Testis (tissue), 2 donors: Measurements from ENCODE around the gene SSU72.
"Not testable (repeated sequence)": the region's sequence is repeated elsewhere in the genome, so short reads cannot be mapped to it uniquely, and the experiment has no call there.

Experiments
- CTCF ChIP-seq, 3 experiments: fragments of 450-650 bp in 2 of 3; fragments of 200-600 bp in 1 of 3; sonication (generic) in 1 of 3; IDR thresholded peaks; one replicate each; pipeline ENCODE4 v1.5.1; 2016 to 2019; ENCODE audit warnings: antibody characterized with exemption in 3 of 3, mild to moderate bottlenecking in 2 of 3, moderate library complexity in 1 of 3
- POLR2A ChIP-seq: fragments of 450-650 bp; IDR thresholded peaks from one replicate; pipeline ENCODE4 v1.6.1; 2017; ENCODE audit warnings: antibody characterized with exemption, mild to moderate bottlenecking, moderate library complexity

- peak in 2 of 3 experiments; percentile 23 to 63 for TF ChIP-seq CTCF (IDR thresholded peaks at IDR 0.05)
- not testable (repeated sequence) for TF ChIP-seq POLR2A
Measured at GRCh38 chr1:1505366-1505798, 69.3 kb downstream of the SSU72 start.
